SK-N-SH (cell line): Measurements from ENCODE around the gene GMPR2.

ENCODE experiments used
- EP300 ChIP-seq, 2 experiments: IDR thresholded peaks; 2 replicates each; pipeline versions ENCODE4 v1.4.0 to v1.6.1; 2012; ENCODE audit warnings: borderline replicate concordance in 1 of 2, low read depth in 1 of 2, low read length in 1 of 2
- GABPA ChIP-seq: IDR thresholded peaks from 2 replicates; pipeline ENCODE4 v1.4.0; 2012; ENCODE audit warnings: low read depth, mild to moderate bottlenecking
- RAD21 ChIP-seq: IDR thresholded peaks from 2 replicates; pipeline ENCODE4 v1.6.1; 2012; ENCODE audit warnings: mild to moderate bottlenecking, low read length
- TEAD4 ChIP-seq: IDR thresholded peaks from 2 replicates; pipeline ENCODE4 v1.4.0; 2012; ENCODE audit warnings: mild to moderate bottlenecking, borderline replicate concordance; ENCODE audit not compliant: insufficient read depth
- YY1 ChIP-seq: IDR thresholded peaks from 2 replicates; pipeline ENCODE4 v1.4.0; 2012; ENCODE audit warnings: low read depth, mild to moderate bottlenecking
- TF ChIP-seq, protein P1 (sequence below): fragments of 200-600 bp; sonication (generic); IDR thresholded peaks from 2 replicates; pipeline ENCODE4 v1.6.1; 2017; ENCODE audit warnings: antibody characterized with exemption, mild to moderate bottlenecking, moderate library complexity
- TF ChIP-seq, protein P2 (sequence below): IDR thresholded peaks from 2 replicates; pipeline ENCODE4 v1.4.0; 2012; ENCODE audit warnings: low read depth, borderline replicate concordance
- TF ChIP-seq, protein P3 (sequence below): fragments of 150-350 bp; IDR thresholded peaks from 2 replicates; pipeline ENCODE4 v1.6.1; 2017; ENCODE audit warnings: antibody characterized with exemption, low read length, low read depth, borderline replicate concordance

DNA sequence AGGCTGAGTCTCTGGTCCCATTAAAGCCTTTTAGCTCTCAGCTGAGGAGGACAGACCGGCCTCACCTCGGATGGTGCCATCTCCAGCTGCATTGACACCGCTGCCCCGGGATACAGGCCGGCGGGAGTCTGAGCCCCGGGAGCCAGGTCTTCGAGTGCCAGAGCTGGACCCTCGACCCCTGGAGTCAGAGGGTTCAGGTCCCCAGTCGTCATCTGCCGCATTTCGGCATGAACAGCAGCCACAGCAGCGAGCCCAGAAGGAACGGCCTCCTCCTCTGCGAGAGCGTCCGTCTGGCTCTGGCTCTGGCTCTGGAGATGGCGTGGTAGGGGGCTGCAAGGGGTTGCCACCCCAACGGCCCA lies 29.2 kb downstream of the GMPR2 start:
- TF ChIP-seq, protein P1, sequence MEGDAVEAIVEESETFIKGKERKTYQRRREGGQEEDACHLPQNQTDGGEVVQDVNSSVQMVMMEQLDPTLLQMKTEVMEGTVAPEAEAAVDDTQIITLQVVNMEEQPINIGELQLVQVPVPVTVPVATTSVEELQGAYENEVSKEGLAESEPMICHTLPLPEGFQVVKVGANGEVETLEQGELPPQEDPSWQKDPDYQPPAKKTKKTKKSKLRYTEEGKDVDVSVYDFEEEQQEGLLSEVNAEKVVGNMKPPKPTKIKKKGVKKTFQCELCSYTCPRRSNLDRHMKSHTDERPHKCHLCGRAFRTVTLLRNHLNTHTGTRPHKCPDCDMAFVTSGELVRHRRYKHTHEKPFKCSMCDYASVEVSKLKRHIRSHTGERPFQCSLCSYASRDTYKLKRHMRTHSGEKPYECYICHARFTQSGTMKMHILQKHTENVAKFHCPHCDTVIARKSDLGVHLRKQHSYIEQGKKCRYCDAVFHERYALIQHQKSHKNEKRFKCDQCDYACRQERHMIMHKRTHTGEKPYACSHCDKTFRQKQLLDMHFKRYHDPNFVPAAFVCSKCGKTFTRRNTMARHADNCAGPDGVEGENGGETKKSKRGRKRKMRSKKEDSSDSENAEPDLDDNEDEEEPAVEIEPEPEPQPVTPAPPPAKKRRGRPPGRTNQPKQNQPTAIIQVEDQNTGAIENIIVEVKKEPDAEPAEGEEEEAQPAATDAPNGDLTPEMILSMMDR = no peak
- TF ChIP-seq EP300 (IDR thresholded peaks at IDR 0.05; ENCODE audit: borderline replicate concordance in 1 of 2, low read depth in 1 of 2, low read length in 1 of 2) (no peak), YY1 (no peak), RAD21 (no peak), GABPA (no peak), TEAD4 (no peak)
- TF ChIP-seq, protein P2, sequence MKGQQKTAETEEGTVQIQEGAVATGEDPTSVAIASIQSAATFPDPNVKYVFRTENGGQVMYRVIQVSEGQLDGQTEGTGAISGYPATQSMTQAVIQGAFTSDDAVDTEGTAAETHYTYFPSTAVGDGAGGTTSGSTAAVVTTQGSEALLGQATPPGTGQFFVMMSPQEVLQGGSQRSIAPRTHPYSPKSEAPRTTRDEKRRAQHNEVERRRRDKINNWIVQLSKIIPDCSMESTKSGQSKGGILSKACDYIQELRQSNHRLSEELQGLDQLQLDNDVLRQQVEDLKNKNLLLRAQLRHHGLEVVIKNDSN = no peak
- TF ChIP-seq, protein P3, sequence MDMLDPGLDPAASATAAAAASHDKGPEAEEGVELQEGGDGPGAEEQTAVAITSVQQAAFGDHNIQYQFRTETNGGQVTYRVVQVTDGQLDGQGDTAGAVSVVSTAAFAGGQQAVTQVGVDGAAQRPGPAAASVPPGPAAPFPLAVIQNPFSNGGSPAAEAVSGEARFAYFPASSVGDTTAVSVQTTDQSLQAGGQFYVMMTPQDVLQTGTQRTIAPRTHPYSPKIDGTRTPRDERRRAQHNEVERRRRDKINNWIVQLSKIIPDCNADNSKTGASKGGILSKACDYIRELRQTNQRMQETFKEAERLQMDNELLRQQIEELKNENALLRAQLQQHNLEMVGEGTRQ = no peak
